Measurements from ENCODE around the gene INHBC.
"Not testable (repeated sequence)": the region's sequence is repeated elsewhere in the genome, so short reads cannot be mapped to it uniquely, and the experiment has no call there.

INHBC gene

GRCh38 chr12:57430112-57430930 is 4.3 kb upstream of the INHBC start:
- peak in 1 of 2 experiments; percentile 73 for DNase-seq

- peak; percentile 87 to 91 for DNase-seq
Measured at GRCh38 chr12:57430931-57431566, 3.5 kb upstream of the INHBC start, which contains the start of gene R3HDM2. TSS of gene R3HDM2 (minus strand) at chr12:57431043. CDS start at chr12:57310428, 120,615 bp downstream.

GRCh38 chr12:57431654-57432188 is 2.9 kb upstream of the INHBC start:
- DNase-seq, result no peak

- DNase-seq, result no peak
Measured at GRCh38 chr12:57433370-57433769, 1.2 kb upstream of the INHBC start.

- no peak for DNase-seq
Measured at GRCh38 chr12:57435293-57435692, 709 bp downstream of the INHBC start.

GRCh38 chr12:57438400-57438799 is 3.8 kb downstream of the INHBC start:
- DNase-seq, result no peak

- no peak for DNase-seq
Measured at GRCh38 chr12:57439762-57440266, 5.2 kb downstream of the INHBC start.

GRCh38 chr12:57441393-57441792 is 6.8 kb downstream of the INHBC start:
- DNase-seq, result not testable (repeated sequence)

- no peak for DNase-seq
Measured at GRCh38 chr12:57441846-57442427, 7.4 kb downstream of the INHBC start.

GRCh38 chr12:57444337-57444736 is 9.8 kb downstream of the INHBC start:
- not testable (repeated sequence) for DNase-seq

- no peak for DNase-seq
Measured at GRCh38 chr12:57444744-57445143, 10.2 kb downstream of the INHBC start.

GRCh38 chr12:57446292-57446960 is 11.8 kb downstream of the INHBC start:
- DNase-seq, result no peak

- no peak for DNase-seq
Measured at GRCh38 chr12:57448669-57449068, 14.1 kb downstream of the INHBC start.

GRCh38 chr12:57449375-57449774 is 14.8 kb downstream of the INHBC start:
- no peak for DNase-seq

- DNase-seq, result no peak
Measured at GRCh38 chr12:57450057-57450456, 15.5 kb downstream of the INHBC start.

- DNase-seq, result no peak
Measured at GRCh38 chr12:57451233-57451778, 16.7 kb downstream of the INHBC start.

- no peak for DNase-seq
Measured at GRCh38 chr12:57452181-57452936, 17.8 kb downstream of the INHBC start.

GRCh38 chr12:57452937-57453509 is 18.4 kb downstream of the INHBC start:
- peak; percentile 56 to 75 for DNase-seq

- DNase-seq, result no peak
Measured at GRCh38 chr12:57454213-57454565, 19.6 kb downstream of the INHBC start.

- DNase-seq, result peak; percentile 27 to 81
Measured at GRCh38 chr12:57454566-57455373, 20.2 kb downstream of the INHBC start, which contains the start of gene INHBE. TSS of gene INHBE (plus strand) at chr12:57455307. CDS start at chr12:57455537, 230 bp downstream.

All from NCI-H1930 (cell line).